ENCODE data around the gene MYO18B. TPM values are rescaled to one million over a fixed set of nuclear protein-coding genes. Genes with fewer than 3 reads are reported as not detected.

Gene MYO18B
- polyA plus RNA-seq, 3 donors = not detected

DNA sequence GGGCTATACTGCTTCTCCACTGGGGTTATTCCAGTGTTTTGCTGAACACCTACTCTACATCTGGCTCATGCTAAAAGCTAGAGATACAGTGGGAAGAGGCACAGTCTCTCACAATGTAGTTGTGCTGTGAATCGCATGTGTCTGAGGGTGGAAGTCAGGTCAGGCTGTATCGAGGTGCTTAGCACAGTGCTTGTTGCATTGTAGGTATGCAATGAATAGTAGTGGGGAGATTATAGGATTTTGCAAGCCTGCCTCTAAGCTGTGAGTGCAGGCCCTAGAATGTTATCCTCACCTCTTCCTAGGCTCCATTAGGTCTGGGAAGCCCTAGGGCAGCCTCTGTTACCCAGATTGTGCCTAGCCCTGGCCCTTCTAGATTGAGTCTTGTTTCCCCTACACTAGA, 37.4 kb downstream of the MYO18B start:
- H3K9me3 Mint-ChIP-seq = no peaks in the 10 kb centered on the region
- H3K27me3 Mint-ChIP-seq (ENCODE audit: low read depth in 3 of 3) = peaks cover 15 to 17% (median 16%) of the 10 kb centered on the region in 3 donors
- H3K4me3 Mint-ChIP-seq = no peak overlapping the region
- Histone ChIP-seq H2AFZ (ENCODE audit: insufficient read depth, low read depth, low read length, poor library complexity, severe bottlenecking) (no peak overlapping the region), H3K4me3 (replicated peaks in 1 of 3; ENCODE audit: low read depth in 2 of 3, low read length in 3 of 3) (no peak overlapping the region), H3K4me2 (replicated peaks; ENCODE audit: extremely low read depth, low read length, poor library complexity, severe bottlenecking) (no peak overlapping the region), H3K79me2 (ENCODE audit: insufficient read depth, low read length) (no peaks in the 10 kb centered on the region), H3K9ac (ENCODE audit: insufficient read depth, low read length, poor library complexity, severe bottlenecking) (no peak overlapping the region), H4K20me1 (ENCODE audit: insufficient read depth, low read length) (no peaks in the 10 kb centered on the region), H3K9me3 (replicated peaks in 1 of 2; ENCODE audit: control insufficient read depth in 1 of 2, insufficient read depth in 1 of 2, low read length in 2 of 2) (no peaks in the 10 kb centered on the region), H3K27ac (ENCODE audit: low read depth in 1 of 2, low read length in 2 of 2) (no peak overlapping the region), H3K4me1 (ENCODE audit: control insufficient read depth in 1 of 2, insufficient read depth in 2 of 2, low read length in 2 of 2) (no peaks in the 10 kb centered on the region), H3K27me3 (ENCODE audit: control insufficient read depth in 2 of 2, insufficient read depth in 2 of 2, low read length in 2 of 2) (peaks cover 0 to 6% of the 10 kb centered on the region in 2 donors), H3K36me3 (replicated peaks in 1 of 2; ENCODE audit: control insufficient read depth in 1 of 2, insufficient read depth in 2 of 2, low read length in 2 of 2) (no peaks in the 10 kb centered on the region)
- no peak for TF ChIP-seq CTCF (IDR thresholded peaks at IDR 0.05)
- H3K36me3 Mint-ChIP-seq = no peaks in the 10 kb centered on the region
- H3K27ac Mint-ChIP-seq = peak overlapping the region in 1 of 7 donors; percentile 25
- no peak for DNase-seq
- intact Hi-C loops (cut with micrococcal nuclease) = no loop called here
- H3K4me1 Mint-ChIP-seq = no peaks in the 10 kb centered on the region
- WGBS (ENCODE audit: insufficient coverage) = 92% methylated on average over 2 of the region's 2 CpGs

DNA sequence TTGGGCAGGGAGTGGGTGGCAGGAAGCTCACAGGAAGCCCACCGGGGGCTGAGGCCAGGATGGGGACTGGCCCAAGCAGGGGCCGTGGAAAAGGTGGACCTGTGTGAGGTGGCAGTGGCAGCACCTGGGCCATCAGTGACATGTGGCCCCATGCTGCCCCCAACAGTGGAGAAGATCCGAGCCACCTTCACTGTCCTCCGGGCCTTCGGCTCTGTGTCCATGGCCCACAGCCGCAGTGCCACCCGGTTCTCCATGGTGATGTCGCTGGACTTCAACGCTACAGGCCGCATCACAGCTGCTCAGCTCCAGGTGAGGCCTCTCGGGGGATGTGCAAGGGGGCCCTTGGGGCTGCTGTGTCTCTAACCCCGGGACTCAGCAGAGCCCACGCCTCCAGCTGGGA, 37.9 kb downstream of the MYO18B start:
- Histone ChIP-seq H3K36me3 (replicated peaks in 1 of 2; ENCODE audit: control insufficient read depth in 1 of 2, insufficient read depth in 2 of 2, low read length in 2 of 2) (no peaks in the 10 kb centered on the region), H2AFZ (ENCODE audit: insufficient read depth, low read depth, low read length, poor library complexity, severe bottlenecking) (no peak overlapping the region), H3K4me3 (replicated peaks in 1 of 3; ENCODE audit: low read depth in 2 of 3, low read length in 3 of 3) (no peak overlapping the region), H3K27ac (ENCODE audit: low read depth in 1 of 2, low read length in 2 of 2) (no peak overlapping the region), H3K27me3 (ENCODE audit: control insufficient read depth in 2 of 2, insufficient read depth in 2 of 2, low read length in 2 of 2) (peaks cover 0 to 5% of the 10 kb centered on the region in 2 donors), H3K79me2 (ENCODE audit: insufficient read depth, low read length) (no peaks in the 10 kb centered on the region), H4K20me1 (ENCODE audit: insufficient read depth, low read length) (no peaks in the 10 kb centered on the region), H3K4me1 (ENCODE audit: control insufficient read depth in 1 of 2, insufficient read depth in 2 of 2, low read length in 2 of 2) (no peaks in the 10 kb centered on the region), H3K9ac (ENCODE audit: insufficient read depth, low read length, poor library complexity, severe bottlenecking) (no peak overlapping the region), H3K4me2 (replicated peaks; ENCODE audit: extremely low read depth, low read length, poor library complexity, severe bottlenecking) (no peak overlapping the region), H3K9me3 (replicated peaks in 1 of 2; ENCODE audit: control insufficient read depth in 1 of 2, insufficient read depth in 1 of 2, low read length in 2 of 2) (no peaks in the 10 kb centered on the region)
- intact Hi-C loops (cut with micrococcal nuclease) = no loop called here
- Mint-ChIP-seq H3K27ac (peak overlapping the region in 1 of 7 donors; percentile 25), H3K4me1 (no peaks in the 10 kb centered on the region), H3K4me3 (no peak overlapping the region), H3K27me3 (ENCODE audit: low read depth in 3 of 3) (peaks cover 12 to 19% (median 16%) of the 10 kb centered on the region in 3 donors), H3K36me3 (no peaks in the 10 kb centered on the region), H3K9me3 (no peaks in the 10 kb centered on the region)
- no peak for TF ChIP-seq CTCF (IDR thresholded peaks at IDR 0.05)
- no peak for DNase-seq
- 81% methylated on average over 13 of the region's 13 CpGs for WGBS (ENCODE audit: insufficient coverage)
